OCI-LY1 (cell line): ENCODE data around the gene TRIM4.

Source experiments
- EZH2 ChIP-seq: fragments of 200-600 bp; sonication (generic), shearing (Covaris generic); IDR thresholded peaks from 2 replicates; pipeline ENCODE4 v1.8.0; 2017; ENCODE audit warnings: borderline replicate concordance, mixed run types, mild to moderate bottlenecking, antibody characterized with exemption, low read length, moderate library complexity, mixed read lengths
- TF ChIP-seq, protein P1 (sequence below): fragments of 200-600 bp; sonication (generic), shearing (Covaris generic); IDR thresholded peaks from 2 replicates; pipeline ENCODE4 v1.5.1; 2017; ENCODE audit warnings: mild to moderate bottlenecking, antibody characterized with exemption, low read length, moderate library complexity, mixed read lengths

DNA sequence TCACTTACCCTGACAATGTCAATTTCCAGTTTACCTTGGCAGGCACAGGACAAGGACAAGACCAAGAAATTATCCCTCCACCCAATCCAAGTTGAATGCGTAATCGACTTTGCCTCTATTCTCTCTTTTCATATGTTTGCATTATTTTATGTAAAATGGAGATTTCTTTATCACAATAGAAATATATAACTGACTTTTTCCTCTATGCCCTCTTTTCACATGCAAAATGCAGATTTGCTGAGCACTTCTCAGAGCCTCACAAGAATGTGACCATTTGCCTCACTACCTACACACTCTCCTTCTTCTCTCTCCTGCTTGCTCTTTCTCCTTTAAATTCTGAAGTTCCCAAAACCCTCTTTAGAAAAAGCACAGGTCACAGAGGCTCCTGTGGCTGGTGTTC lies 76.4 kb downstream of the TRIM4 start:
- no peak for TF ChIP-seq EZH2
- TF ChIP-seq, protein P1, sequence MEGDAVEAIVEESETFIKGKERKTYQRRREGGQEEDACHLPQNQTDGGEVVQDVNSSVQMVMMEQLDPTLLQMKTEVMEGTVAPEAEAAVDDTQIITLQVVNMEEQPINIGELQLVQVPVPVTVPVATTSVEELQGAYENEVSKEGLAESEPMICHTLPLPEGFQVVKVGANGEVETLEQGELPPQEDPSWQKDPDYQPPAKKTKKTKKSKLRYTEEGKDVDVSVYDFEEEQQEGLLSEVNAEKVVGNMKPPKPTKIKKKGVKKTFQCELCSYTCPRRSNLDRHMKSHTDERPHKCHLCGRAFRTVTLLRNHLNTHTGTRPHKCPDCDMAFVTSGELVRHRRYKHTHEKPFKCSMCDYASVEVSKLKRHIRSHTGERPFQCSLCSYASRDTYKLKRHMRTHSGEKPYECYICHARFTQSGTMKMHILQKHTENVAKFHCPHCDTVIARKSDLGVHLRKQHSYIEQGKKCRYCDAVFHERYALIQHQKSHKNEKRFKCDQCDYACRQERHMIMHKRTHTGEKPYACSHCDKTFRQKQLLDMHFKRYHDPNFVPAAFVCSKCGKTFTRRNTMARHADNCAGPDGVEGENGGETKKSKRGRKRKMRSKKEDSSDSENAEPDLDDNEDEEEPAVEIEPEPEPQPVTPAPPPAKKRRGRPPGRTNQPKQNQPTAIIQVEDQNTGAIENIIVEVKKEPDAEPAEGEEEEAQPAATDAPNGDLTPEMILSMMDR, result no peak
